Neural crest cell (in vitro differentiated cells): Measurements from ENCODE around the gene ANO7. TPM values are rescaled to one million over a fixed set of nuclear protein-coding genes. Genes with fewer than 3 reads are reported as not detected.

Experiments used
- DNase-seq: peaks from one replicate; pipeline ENCODE4 v3.0.0; 2021; ENCODE audit warnings: low read depth, mixed read lengths, low spot score
- H3K27ac Mint-ChIP-seq: one replicate; pipeline ENCODE4 v1.8.0; 2021; ENCODE audit warnings: mild to moderate bottlenecking, mixed read lengths; ENCODE audit not compliant: unreplicated experiment
- H3K27me3 Mint-ChIP-seq: 2 replicates; pipeline ENCODE4 v1.8.0; 2021; ENCODE audit warnings: low read depth, mild to moderate bottlenecking, mixed read lengths
- H3K36me3 Mint-ChIP-seq: 2 replicates; pipeline ENCODE4 v1.8.0; 2021; ENCODE audit warnings: low read depth, mild to moderate bottlenecking, mixed read lengths
- H3K4me1 Mint-ChIP-seq: 2 replicates; pipeline ENCODE4 v1.8.0; 2021; ENCODE audit warnings: mixed read lengths
- H3K4me3 Mint-ChIP-seq: one replicate; pipeline ENCODE4 v1.8.0; 2021; ENCODE audit warnings: mild to moderate bottlenecking, mixed read lengths
- H3K9me3 Mint-ChIP-seq: 2 replicates; pipeline ENCODE4 v1.8.0; 2021; ENCODE audit warnings: mixed read lengths
- CTCF ChIP-seq: fragments of 200-600 bp; sonication (generic); conservative IDR thresholded peaks from 2 replicates; pipeline ENCODE4 v1.5.0; 2021; ENCODE audit warnings: antibody characterized with exemption, mild to moderate bottlenecking
- total RNA-seq: library from RNA; stranded (reverse); gene quantifications from 2 replicates; pipeline ENCODE4 v1.2.1, GENCODE V29; 2021

ANO7 gene
- total RNA-seq, 1 donor from 2014 or later = 3.2 TPM

GRCh38 chr2:241158546-241158900 is 30.0 kb upstream of the ANO7 start:
- Mint-ChIP-seq H3K9me3 (no peaks in the 10 kb centered on the region), H3K27ac (no peak overlapping the region), H3K36me3 (no peaks in the 10 kb centered on the region), H3K4me1 (no peaks in the 10 kb centered on the region), H3K27me3 (no peaks in the 10 kb centered on the region), H3K4me3 (no peak overlapping the region)
- TF ChIP-seq CTCF = no peak
- no peak for DNase-seq

- TF ChIP-seq CTCF = no peak
- no peak overlapping the region for H3K4me3 Mint-ChIP-seq
- H3K4me1 Mint-ChIP-seq = no peaks in the 10 kb centered on the region
- no peaks in the 10 kb centered on the region for H3K27me3 Mint-ChIP-seq
- H3K9me3 Mint-ChIP-seq = no peaks in the 10 kb centered on the region
- DNase-seq = no peak
- H3K27ac Mint-ChIP-seq = no peak overlapping the region
- no peaks in the 10 kb centered on the region for H3K36me3 Mint-ChIP-seq
Observed at GRCh38 chr2:241159116-241159515, 29.4 kb upstream of the ANO7 start.

- DNase-seq = no peak
- H3K36me3 Mint-ChIP-seq = no peaks in the 10 kb centered on the region
- H3K4me3 Mint-ChIP-seq = no peak overlapping the region
- no peaks in the 10 kb centered on the region for H3K9me3 Mint-ChIP-seq
- TF ChIP-seq CTCF = no peak
- no peaks in the 10 kb centered on the region for H3K27me3 Mint-ChIP-seq
- no peaks in the 10 kb centered on the region for H3K4me1 Mint-ChIP-seq
- H3K27ac Mint-ChIP-seq = no peak overlapping the region
Observed at GRCh38 chr2:241160318-241160717, 28.2 kb upstream of the ANO7 start.

- Mint-ChIP-seq H3K27me3 (no peaks in the 10 kb centered on the region), H3K4me1 (no peaks in the 10 kb centered on the region), H3K4me3 (no peak overlapping the region), H3K27ac (no peak overlapping the region), H3K36me3 (no peaks in the 10 kb centered on the region), H3K9me3 (no peaks in the 10 kb centered on the region)
- TF ChIP-seq CTCF = no peak
- DNase-seq = no peak
Observed at GRCh38 chr2:241161646-241162281, 26.7 kb upstream of the ANO7 start.

GRCh38 chr2:241163601-241164118 is 24.8 kb upstream of the ANO7 start:
- Mint-ChIP-seq H3K36me3 (peaks cover 3% of the 10 kb centered on the region), H3K9me3 (no peaks in the 10 kb centered on the region), H3K27ac (no peak overlapping the region), H3K27me3 (no peaks in the 10 kb centered on the region), H3K4me1 (no peaks in the 10 kb centered on the region), H3K4me3 (no peak overlapping the region)
- DNase-seq = no peak
- no peak for TF ChIP-seq CTCF
